Measurements from ENCODE around the gene PCDH9.

The PCDH9 gene

GRCh38 chr13:66845393-66845792 lies 384.7 kb downstream of the PCDH9 start:
- TF ChIP-seq FOXP2 (optimal IDR thresholded peaks at IDR 0.05; ENCODE audit: borderline replicate concordance, extremely low read depth, extremely low read length, insufficient read depth): no peak
- no peak for TF ChIP-seq REST (IDR thresholded peaks at IDR 0.05; ENCODE audit: insufficient read depth in 1 of 2, low read depth in 2 of 2, low read length in 2 of 2)
- no peak for TF ChIP-seq TAF1 (IDR thresholded peaks at IDR 0.05; ENCODE audit: borderline replicate concordance, insufficient read depth, low read length)
- TF ChIP-seq POLR2AphosphoS5 (IDR thresholded peaks at IDR 0.05; ENCODE audit: low read depth, low read length): no peak
- TF ChIP-seq SIN3A (IDR thresholded peaks at IDR 0.05; ENCODE audit: borderline replicate concordance, insufficient read depth, low read length): no peak

- TF ChIP-seq FOXP2 (optimal IDR thresholded peaks at IDR 0.05; ENCODE audit: borderline replicate concordance, extremely low read depth, extremely low read length, insufficient read depth) (no peak), SIN3A (IDR thresholded peaks at IDR 0.05; ENCODE audit: borderline replicate concordance, insufficient read depth, low read length) (no peak), REST (IDR thresholded peaks at IDR 0.05; ENCODE audit: insufficient read depth in 1 of 2, low read depth in 2 of 2, low read length in 2 of 2) (no peak), TAF1 (IDR thresholded peaks at IDR 0.05; ENCODE audit: borderline replicate concordance, insufficient read depth, low read length) (no peak), POLR2AphosphoS5 (IDR thresholded peaks at IDR 0.05; ENCODE audit: low read depth, low read length) (no peak)
These were observed 385.2 kb downstream of the PCDH9 start for GRCh38 chr13:66844933-66845332.

- TF ChIP-seq SIN3A (IDR thresholded peaks at IDR 0.05; ENCODE audit: borderline replicate concordance, insufficient read depth, low read length): no peak
- TF ChIP-seq POLR2AphosphoS5 (IDR thresholded peaks at IDR 0.05; ENCODE audit: low read depth, low read length): no peak
- no peak for TF ChIP-seq FOXP2 (optimal IDR thresholded peaks at IDR 0.05; ENCODE audit: borderline replicate concordance, extremely low read depth, extremely low read length, insufficient read depth)
- TF ChIP-seq REST (IDR thresholded peaks at IDR 0.05; ENCODE audit: insufficient read depth in 1 of 2, low read depth in 2 of 2, low read length in 2 of 2): no peak
- no peak for TF ChIP-seq TAF1 (IDR thresholded peaks at IDR 0.05; ENCODE audit: borderline replicate concordance, insufficient read depth, low read length)
These were observed 387.4 kb downstream of the PCDH9 start for GRCh38 chr13:66842766-66843165.

- no peak for TF ChIP-seq REST (IDR thresholded peaks at IDR 0.05; ENCODE audit: insufficient read depth in 1 of 2, low read depth in 2 of 2, low read length in 2 of 2)
- no peak for TF ChIP-seq POLR2AphosphoS5 (IDR thresholded peaks at IDR 0.05; ENCODE audit: low read depth, low read length)
- no peak for TF ChIP-seq FOXP2 (optimal IDR thresholded peaks at IDR 0.05; ENCODE audit: borderline replicate concordance, extremely low read depth, extremely low read length, insufficient read depth)
- no peak for TF ChIP-seq TAF1 (IDR thresholded peaks at IDR 0.05; ENCODE audit: borderline replicate concordance, insufficient read depth, low read length)
- no peak for TF ChIP-seq SIN3A (IDR thresholded peaks at IDR 0.05; ENCODE audit: borderline replicate concordance, insufficient read depth, low read length)
These were observed 389.5 kb downstream of the PCDH9 start for GRCh38 chr13:66840621-66841020.

- TF ChIP-seq FOXP2 (optimal IDR thresholded peaks at IDR 0.05; ENCODE audit: borderline replicate concordance, extremely low read depth, extremely low read length, insufficient read depth) (no peak), POLR2AphosphoS5 (IDR thresholded peaks at IDR 0.05; ENCODE audit: low read depth, low read length) (no peak), REST (IDR thresholded peaks at IDR 0.05; ENCODE audit: insufficient read depth in 1 of 2, low read depth in 2 of 2, low read length in 2 of 2) (no peak)
These were observed 392.9 kb downstream of the PCDH9 start for GRCh38 chr13:66837246-66837645.
